ENCODE measurements around the gene RIN2. TPM values are rescaled to one million over a fixed set of nuclear protein-coding genes. Genes with fewer than 3 reads are reported as not detected.

The RIN2 gene
- 10 to 100 TPM; 36.6 to 38.5 (median 37.5) TPM for polyA plus RNA-seq (ENCODE audit: insufficient read length in 4 of 4)

- DNase-seq (ENCODE audit: low read depth in 4 of 4, low spot score in 3 of 4), result no peak
Measured at GRCh38 chr20:19758133-19758500, at the start of gene RIN2. Gene RIN2, plus strand, starts transcription at chr20:19758258. Its CDS starts 131,344 bp downstream, at chr20:19889602.

GRCh38 chr20:19709635-19710335 is 48.3 kb upstream of the RIN2 start:
- DNase-seq (ENCODE audit: low read depth in 4 of 4, low spot score in 3 of 4), result no peak

GRCh38 chr20:19710336-19711120 is 47.5 kb upstream of the RIN2 start:
- DNase-seq (ENCODE audit: low read depth in 4 of 4, low spot score in 3 of 4), result peak in 1 of 4 donors; percentile 32

- DNase-seq (ENCODE audit: low read depth in 4 of 4, low spot score in 3 of 4), result no peak
Measured at GRCh38 chr20:19711126-19711525, 46.9 kb upstream of the RIN2 start.

- DNase-seq (ENCODE audit: low read depth in 4 of 4, low spot score in 3 of 4), result no peak
Measured at GRCh38 chr20:19712721-19713260, 45.3 kb upstream of the RIN2 start.

- DNase-seq (ENCODE audit: low read depth in 4 of 4, low spot score in 3 of 4), result no peak
Measured at GRCh38 chr20:19713822-19714578, 44.1 kb upstream of the RIN2 start.

- DNase-seq (ENCODE audit: low read depth in 4 of 4, low spot score in 3 of 4), result no peak
Measured at GRCh38 chr20:19714579-19714840, 43.5 kb upstream of the RIN2 start.

GRCh38 chr20:19715986-19716385 is 42.1 kb upstream of the RIN2 start:
- DNase-seq (ENCODE audit: low read depth in 4 of 4, low spot score in 3 of 4), result no peak

GRCh38 chr20:19718880-19719279 is 39.2 kb upstream of the RIN2 start:
- DNase-seq (ENCODE audit: low read depth in 4 of 4, low spot score in 3 of 4), result no peak

GRCh38 chr20:19720991-19721390 is 37.1 kb upstream of the RIN2 start:
- DNase-seq (ENCODE audit: low read depth in 4 of 4, low spot score in 3 of 4), result no peak

GRCh38 chr20:19723051-19723450 is 35.0 kb upstream of the RIN2 start:
- no peak for DNase-seq (ENCODE audit: low read depth in 4 of 4, low spot score in 3 of 4)

- no peak for DNase-seq (ENCODE audit: low read depth in 4 of 4, low spot score in 3 of 4)
Measured at GRCh38 chr20:19723813-19724430, 34.1 kb upstream of the RIN2 start.

GRCh38 chr20:19725373-19725772 is 32.7 kb upstream of the RIN2 start:
- no peak for DNase-seq (ENCODE audit: low read depth in 4 of 4, low spot score in 3 of 4)

GRCh38 chr20:19725814-19726525 is 32.1 kb upstream of the RIN2 start:
- DNase-seq (ENCODE audit: low read depth in 4 of 4, low spot score in 3 of 4), result no peak

GRCh38 chr20:19727251-19727847 is 30.7 kb upstream of the RIN2 start:
- DNase-seq (ENCODE audit: low read depth in 4 of 4, low spot score in 3 of 4), result no peak

GRCh38 chr20:19729672-19730071 is 28.4 kb upstream of the RIN2 start:
- no peak for DNase-seq (ENCODE audit: low read depth in 4 of 4, low spot score in 3 of 4)

- no peak for DNase-seq (ENCODE audit: low read depth in 4 of 4, low spot score in 3 of 4)
Measured at GRCh38 chr20:19730706-19731105, 27.4 kb upstream of the RIN2 start.

- no peak for DNase-seq (ENCODE audit: low read depth in 4 of 4, low spot score in 3 of 4)
Measured at GRCh38 chr20:19734811-19735210, 23.2 kb upstream of the RIN2 start.

GRCh38 chr20:19735446-19735845 is 22.6 kb upstream of the RIN2 start:
- DNase-seq (ENCODE audit: low read depth in 4 of 4, low spot score in 3 of 4), result no peak

- DNase-seq (ENCODE audit: low read depth in 4 of 4, low spot score in 3 of 4), result no peak
Measured at GRCh38 chr20:19737025-19737424, 21.0 kb upstream of the RIN2 start.
